NCI-H1930 (cell line): Measurements from ENCODE around the gene CORO7.
"Not testable (repeated sequence)": the region's sequence is repeated elsewhere in the genome, so short reads cannot be mapped to it uniquely, and the experiment has no call there.

Source experiments
- DNase-seq, 2 experiments: peaks; one replicate each; lab custom pipeline; 2025; lab: John Stamatoyannopoulos, UW

CORO7 gene

GRCh38 chr16:4337540-4338088, 78.8 kb downstream of the CORO7 start:
- DNase-seq, result no peak

DNA sequence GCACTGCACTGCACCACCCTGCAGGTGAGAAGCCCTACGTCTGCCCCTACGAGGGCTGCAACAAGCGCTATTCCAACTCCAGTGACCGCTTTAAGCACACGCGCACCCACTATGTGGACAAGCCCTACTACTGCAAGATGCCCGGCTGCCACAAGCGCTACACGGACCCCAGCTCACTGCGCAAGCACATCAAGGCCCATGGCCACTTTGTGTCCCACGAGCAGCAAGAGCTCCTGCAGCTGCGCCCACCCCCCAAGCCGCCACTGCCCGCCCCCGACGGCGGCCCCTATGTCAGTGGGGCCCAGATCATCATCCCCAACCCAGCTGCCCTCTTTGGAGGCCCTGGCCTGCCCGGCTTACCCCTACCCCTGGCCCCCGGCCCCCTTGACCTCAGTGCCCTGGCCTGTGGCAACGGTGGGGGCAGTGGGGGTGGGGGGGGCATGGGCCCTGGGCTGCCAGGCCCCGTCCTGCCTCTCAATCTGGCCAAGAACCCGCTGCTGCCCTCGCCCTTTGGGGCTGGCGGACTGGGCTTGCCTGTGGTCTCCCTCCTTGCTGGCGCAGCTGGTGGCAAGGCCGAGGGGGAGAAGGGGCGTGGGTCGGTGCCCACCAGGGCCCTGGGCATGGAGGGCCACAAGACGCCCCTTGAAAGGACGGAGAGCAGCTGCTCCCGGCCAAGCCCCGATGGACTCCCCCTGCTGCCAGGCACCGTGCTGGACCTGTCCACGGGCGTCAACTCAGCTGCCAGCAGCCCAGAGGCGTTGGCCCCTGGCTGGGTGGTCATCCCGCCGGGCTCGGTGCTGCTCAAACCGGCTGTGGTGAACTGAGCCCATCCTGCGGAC, 79.5 kb downstream of the CORO7 start:
- no peak for DNase-seq

GRCh38 chr16:4334724-4335495, 81.5 kb downstream of the CORO7 start:
- DNase-seq, result no peak

GRCh38 chr16:4333714-4334113, 82.7 kb downstream of the CORO7 start:
- DNase-seq, result not testable (repeated sequence)

DNA sequence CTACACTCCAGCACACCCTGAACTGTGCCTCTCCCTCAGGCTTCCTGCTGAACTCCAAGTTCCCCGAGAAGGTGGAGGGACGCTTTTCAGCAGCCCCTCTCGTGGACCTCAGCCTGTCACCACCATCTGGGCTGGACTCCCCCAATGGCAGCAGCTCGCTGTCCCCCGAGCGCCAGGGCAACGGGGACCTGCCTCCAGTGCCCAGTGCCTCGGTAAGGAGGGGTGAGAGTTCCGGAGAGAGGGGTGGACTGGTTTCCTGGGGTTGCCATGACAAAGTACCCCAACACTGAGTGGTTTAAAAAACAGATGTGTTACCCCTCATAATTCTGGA, 83.1 kb downstream of the CORO7 start:
- no peak for DNase-seq

DNA sequence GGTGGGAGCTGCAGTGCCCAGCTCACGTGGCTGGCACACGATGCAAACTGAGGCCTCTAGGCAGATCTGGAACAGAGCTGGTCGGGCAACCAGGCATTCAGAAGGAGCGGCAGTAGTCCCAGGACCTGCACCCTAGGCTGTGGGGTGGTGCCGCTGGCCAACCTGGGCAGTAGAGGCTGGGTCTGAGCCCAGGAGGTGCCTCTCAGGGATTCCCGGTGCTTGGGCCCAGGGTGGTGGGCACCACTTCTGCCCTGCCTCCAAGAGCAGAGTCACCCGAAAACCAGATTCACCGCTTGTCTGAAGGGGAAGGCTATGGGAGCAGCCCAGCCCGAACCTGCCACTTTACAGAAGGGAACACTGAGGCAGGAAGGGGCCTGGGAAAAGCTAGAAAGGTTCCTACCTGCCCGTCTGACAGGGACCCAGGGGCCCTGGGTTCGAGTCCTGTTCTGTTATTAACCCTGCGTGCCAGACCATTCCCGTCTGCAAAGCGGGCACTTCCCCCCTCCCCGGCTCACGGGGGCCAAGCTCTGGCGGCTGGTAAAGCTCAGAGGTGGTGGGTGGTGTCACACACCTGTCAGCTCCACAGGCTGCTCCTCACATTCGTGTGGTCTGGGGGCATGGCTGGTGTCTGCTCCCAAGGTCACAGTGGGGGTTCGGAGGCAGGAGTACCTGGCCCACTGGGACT, 83.6 kb downstream of the CORO7 start:
- DNase-seq, result no peak

GRCh38 chr16:4332083-4332482, 84.3 kb downstream of the CORO7 start:
- no peak for DNase-seq

- DNase-seq, result peak in 1 of 2 experiments; percentile 30
These were observed 86.0 kb downstream of the CORO7 start for GRCh38 chr16:4330277-4330874.

DNA sequence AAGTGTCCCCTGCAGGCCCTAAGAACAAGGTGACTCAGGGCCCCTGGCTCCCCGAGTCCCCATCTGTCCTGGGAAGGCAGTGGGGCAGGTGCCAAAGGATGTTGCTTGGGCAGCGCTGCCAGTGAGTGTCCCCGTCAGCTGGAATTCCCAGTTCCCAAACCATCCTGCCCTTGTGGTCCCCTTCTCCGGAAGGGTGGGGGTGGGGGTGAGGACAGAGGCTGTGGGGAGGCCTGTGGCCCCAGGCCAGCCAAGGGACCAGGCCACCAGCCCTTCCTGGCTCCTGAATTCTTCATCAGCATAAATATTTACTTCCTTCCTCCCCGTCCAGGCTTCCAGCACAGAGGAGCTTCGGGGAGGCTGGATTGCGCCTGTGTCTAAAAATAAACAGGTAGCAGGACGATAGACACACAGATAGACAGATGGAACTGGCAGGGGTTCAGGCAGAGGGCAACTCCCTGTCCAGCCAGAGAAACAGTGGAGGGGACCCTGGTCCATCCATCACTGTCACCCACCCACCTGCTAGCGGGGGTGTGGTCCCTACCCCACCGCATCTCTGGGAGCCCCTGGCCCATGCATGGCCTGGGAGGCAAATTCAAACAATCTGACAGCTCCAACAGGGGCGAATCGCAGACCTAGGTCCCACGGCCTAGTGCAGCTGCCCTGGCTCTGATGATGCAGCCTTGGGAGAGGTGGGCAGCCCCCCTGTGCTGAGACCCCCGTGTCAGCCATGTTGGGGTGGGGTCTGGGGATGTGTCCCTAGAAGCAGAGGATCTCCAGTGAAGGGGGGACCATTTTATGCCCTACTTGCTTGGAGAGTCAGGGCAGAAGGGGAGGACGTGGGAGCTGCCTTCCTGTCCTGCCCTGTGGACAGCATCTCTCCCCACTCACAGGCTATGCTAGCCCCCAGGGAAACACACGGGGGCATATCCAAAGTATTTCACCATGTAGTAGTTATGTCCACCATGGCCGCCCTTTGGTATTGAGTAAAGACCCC, 87.3 kb downstream of the CORO7 start:
- no peak for DNase-seq

- DNase-seq, result no peak
These were observed 88.2 kb downstream of the CORO7 start for GRCh38 chr16:4328046-4328781.

- DNase-seq, result no peak
These were observed 88.9 kb downstream of the CORO7 start for GRCh38 chr16:4327386-4328045.

DNA sequence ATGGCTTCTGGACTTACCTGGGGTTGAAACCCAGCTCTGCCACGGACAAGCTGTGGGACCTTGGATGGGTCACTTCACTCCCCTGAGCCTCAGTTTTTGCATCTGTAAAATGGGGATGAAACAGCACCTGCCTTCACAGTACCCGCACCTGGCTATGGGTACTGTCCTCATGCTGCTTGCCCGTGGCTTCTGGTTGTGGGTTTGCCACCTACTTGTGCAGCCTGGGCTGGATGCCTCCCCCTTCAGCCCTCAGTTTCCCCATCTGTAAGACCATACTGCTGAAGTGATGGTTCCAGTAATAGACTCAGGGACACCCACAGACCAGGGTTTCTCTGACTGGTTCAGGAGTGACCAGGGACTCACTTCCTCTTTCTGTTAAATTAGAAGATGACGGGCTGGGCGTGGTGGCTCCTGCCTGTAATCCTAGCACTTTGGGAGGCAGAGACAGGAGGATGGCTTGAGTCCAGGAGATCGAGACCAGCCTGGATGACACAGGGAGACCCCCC, 91.1 kb downstream of the CORO7 start:
- DNase-seq, result no peak

DNA sequence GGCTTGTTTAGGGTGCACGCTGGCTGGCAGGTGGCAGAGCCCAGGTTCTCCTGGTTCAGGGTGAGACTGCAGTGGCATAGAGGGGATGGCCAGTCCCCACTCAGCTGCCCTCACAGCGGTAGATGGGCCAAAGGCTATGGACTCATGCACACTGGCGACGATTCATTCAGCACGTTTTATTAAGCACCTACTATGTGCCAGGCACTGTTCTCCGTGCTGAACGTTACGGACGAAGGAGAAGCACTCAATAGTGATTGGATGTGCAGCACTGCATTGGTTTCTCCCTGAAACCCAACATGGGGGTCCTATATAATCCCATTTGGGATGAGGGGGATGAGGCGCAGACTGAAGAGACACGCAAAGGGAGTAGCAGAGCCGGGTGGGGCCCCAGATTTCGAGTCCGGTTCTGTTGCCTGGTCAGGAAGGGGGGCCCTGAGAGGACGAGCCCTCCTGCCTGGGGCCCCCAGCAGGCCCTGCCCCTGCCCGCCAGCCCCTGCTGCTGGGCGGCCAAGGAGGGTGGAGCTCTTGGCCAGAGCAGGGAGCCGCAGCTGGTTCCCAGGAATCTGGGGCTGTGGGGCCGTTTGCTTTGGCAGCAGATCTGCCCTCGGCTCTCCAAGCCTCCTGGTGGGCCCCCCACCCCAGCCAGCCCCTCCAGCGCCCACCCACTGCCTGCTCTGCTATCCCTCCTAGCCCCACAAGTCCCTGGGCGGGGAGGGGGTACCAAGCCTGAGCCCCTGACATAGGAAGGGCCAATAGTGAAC, 91.7 kb downstream of the CORO7 start:
- DNase-seq, result no peak

DNA sequence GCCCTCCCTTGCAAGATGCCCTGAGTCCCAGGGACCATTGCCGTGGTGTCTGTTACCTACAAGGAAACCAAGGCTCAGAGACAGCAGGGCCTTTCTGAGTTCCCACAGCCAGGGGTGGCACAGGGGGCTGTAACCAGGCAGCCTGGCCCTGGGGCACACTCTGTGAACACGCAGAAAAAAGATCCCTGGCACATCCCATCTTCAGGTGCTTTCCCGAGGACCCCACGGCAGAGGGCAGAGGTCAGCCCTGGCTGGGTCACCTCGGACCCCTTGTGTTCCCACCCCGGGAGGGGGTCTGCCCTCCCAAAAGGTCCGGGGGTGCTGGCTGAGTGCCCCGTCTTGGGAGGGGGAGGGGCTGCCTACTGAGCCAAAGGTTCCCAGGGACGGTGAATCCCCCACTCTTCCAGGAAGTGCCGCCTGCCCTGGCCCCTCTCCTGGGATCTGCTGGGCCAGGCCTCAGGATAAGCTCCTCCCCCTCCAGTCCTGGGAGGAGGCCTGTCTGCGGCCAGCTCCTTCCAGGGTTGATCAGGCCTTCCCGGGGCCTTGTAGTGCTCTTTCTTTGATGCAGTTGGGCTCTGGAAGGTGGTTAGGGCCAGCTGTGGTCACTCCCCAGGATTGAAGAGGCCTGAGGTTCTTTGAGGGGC, 92.4 kb downstream of the CORO7 start:
- no peak for DNase-seq

DNA sequence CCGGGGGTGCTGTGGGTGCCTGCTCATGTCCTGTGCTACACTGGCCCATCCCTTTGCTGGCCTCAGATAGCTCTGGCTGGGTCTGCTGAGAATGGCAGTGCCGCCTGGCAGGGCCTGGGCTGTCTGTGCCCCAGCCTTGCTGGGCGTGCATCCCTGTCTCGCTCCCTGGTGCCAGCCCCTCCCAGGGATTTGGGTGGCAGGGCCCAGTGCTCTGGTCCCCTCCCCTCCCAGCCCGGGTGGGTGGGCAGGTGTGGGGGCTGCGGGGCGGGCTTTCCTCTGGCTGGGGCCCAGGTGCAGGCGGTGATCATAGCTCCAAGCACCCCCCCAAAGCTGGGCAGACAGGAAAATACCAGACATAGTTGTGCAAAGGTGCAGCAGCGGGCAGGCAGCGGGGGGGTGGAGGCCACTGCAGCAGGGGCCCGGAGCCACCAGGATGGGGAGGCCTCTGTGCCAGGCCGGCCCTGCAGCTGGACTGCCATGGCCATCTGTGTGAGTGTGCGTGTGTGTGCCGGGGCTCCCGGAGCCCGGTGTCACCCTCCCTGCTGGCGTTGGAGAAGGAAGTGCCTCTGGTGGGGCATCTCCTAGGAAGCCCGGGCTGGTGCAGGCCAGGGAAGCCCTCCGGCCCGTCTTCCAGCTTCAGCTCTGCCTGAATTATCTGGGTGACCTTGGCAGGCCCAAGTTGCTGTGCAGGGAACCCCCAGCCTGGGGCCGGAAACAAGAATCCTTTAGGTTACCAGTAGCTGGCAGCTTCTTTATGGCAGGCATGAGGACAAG, 93.1 kb downstream of the CORO7 start:
- DNase-seq, result no peak

- DNase-seq, result no peak
These were observed 94.0 kb downstream of the CORO7 start for GRCh38 chr16:4322121-4323052.
